HepG2 (cell line): ENCODE measurements around the gene ZNF628.

Experiments
- CEBPB ChIP-seq: IDR thresholded peaks from 2 replicates; pipeline ENCODE4 v1.6.1; 2011; ENCODE audit warnings: low read depth, low read length, improper control_type of control experiment, borderline replicate concordance
- NR3C1 ChIP-seq: sonication (generic); formaldehyde crosslinking; IDR thresholded peaks from 2 replicates; pipeline ENCODE4 v1.4.0; 2020; ENCODE audit warnings: missing genetic modification reagents
- SKI ChIP-seq: fragments of 450-650 bp; IDR thresholded peaks from one replicate; pipeline ENCODE4 v1.6.1; 2018; ENCODE audit warnings: mild to moderate bottlenecking; ENCODE audit not compliant: partially characterized antibody

- TF ChIP-seq NR3C1 (CRISPR knock-in tag) (no peak), CEBPB (no peak), SKI (no peak)
These were observed 8.4 kb upstream of the ZNF628 start for GRCh38 chr19:55468054-55468393.
